AG04449 (cell line): ENCODE data around the gene KCP.
"Not testable (repeated sequence)": the region's sequence is repeated elsewhere in the genome, so short reads cannot be mapped to it uniquely, and the experiment has no call there.

ENCODE experiments used
- CTCF ChIA-PET: fragments of 350-600 bp; formaldehyde crosslinking; extraction: SDS; loops from one replicate; lab custom pipeline; 2021; ENCODE audit warnings: antibody characterized with exemption; lab: Yijun Ruan, JAX
- POLR2A ChIA-PET: fragments of 400-600, 350-600 bp; formaldehyde crosslinking; extraction: SDS; loops from one replicate; lab custom pipeline; 2020; ENCODE audit warnings: antibody characterized with exemption, inconsistent platforms; lab: Yijun Ruan, JAX
- DNase-seq: peaks from one replicate; pipeline ENCODE4 v3.0.0-alpha.2; 2010; ENCODE audit warnings: low read depth, low spot score
- H3K4me3 ChIP-seq: 2 replicates; pipeline ENCODE4 v1.5.1; 2011; ENCODE audit warnings: low read depth, mild to moderate bottlenecking, control low read depth, low read length
- TF ChIP-seq, protein P1 (sequence below): IDR thresholded peaks from one replicate; pipeline ENCODE4 v1.5.1; 2011; ENCODE audit warnings: mild to moderate bottlenecking, moderate library complexity, low read length, control low read depth, inconsistent platforms; ENCODE audit not compliant: insufficient read depth; ENCODE audit errors: missing control alignments

The KCP gene

GRCh38 chr7:128913870-128914565, 3.5 kb upstream of the KCP start:
- DNase-seq, result no peak
- TF ChIP-seq, protein P1, sequence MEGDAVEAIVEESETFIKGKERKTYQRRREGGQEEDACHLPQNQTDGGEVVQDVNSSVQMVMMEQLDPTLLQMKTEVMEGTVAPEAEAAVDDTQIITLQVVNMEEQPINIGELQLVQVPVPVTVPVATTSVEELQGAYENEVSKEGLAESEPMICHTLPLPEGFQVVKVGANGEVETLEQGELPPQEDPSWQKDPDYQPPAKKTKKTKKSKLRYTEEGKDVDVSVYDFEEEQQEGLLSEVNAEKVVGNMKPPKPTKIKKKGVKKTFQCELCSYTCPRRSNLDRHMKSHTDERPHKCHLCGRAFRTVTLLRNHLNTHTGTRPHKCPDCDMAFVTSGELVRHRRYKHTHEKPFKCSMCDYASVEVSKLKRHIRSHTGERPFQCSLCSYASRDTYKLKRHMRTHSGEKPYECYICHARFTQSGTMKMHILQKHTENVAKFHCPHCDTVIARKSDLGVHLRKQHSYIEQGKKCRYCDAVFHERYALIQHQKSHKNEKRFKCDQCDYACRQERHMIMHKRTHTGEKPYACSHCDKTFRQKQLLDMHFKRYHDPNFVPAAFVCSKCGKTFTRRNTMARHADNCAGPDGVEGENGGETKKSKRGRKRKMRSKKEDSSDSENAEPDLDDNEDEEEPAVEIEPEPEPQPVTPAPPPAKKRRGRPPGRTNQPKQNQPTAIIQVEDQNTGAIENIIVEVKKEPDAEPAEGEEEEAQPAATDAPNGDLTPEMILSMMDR, result no peak
- H3K4me3 ChIP-seq, result no peak overlapping the region
- ChIA-PET POLR2A (no interaction called here), CTCF (interaction anchor here (1.2 to 1.8 kb wide), 3 partner anchors 11 to 177 kb away, joined by 4 to 9 read pairs (median 5); no protein-coding TSS in a partner anchor)

DNA sequence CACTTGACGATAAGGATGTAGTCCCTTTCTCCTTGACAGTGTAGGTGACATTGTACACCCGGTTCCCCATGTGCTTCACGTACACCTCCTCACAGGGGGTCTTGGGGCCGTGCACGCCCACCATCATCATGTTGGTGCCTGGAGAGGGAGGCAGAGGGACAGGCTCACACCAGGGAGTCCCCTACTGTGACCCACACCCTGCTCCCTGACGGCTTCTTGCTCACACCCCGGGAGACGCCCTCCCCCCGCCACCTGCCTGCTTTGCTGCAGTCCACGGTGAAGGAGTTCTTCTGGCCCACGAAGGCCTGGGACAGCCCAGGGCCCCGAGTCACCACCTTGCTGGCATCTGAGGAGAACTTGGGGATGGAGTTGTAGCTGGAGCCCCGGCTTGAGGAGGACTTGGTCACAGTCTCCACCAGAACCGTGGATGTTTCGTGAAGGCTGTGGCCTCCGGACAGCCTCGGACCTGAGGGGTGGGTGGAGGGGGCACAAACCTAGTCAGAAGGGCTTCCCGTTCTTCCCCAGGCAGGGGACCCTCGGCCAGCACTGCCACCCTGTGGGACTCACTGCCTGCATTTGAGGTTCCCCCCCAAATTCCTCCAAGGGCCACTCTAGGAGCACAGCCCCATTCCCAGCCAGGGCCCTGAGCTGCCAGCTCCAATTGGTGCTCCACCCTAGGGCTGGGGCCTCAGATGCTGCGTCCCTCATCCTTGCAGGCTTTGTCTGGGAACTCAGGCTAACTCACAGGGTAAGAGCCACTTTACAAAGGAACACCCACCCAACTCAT, 2.4 kb upstream of the KCP start:
- POLR2A ChIA-PET, DNase-seq, H3K4me3 ChIP-seq: not testable (repeated sequence)
- CTCF ChIA-PET, result interaction anchor here (1.1 kb wide), 1 partner anchor 9 kb away, joined by 3 read pairs; no protein-coding TSS in a partner anchor

GRCh38 chr7:128912281-128912680, 1.8 kb upstream of the KCP start:
- POLR2A ChIA-PET, result no interaction called here
- CTCF ChIA-PET, result interaction anchor here (1.1 to 6.2 kb wide), 2 partner anchors 9 to 177 kb away, joined by 3 to 76 read pairs; no protein-coding TSS in a partner anchor
- no peak for DNase-seq
- no peak overlapping the region for H3K4me3 ChIP-seq
- TF ChIP-seq, protein P1, result no peak

GRCh38 chr7:128911423-128912031, 1.0 kb upstream of the KCP start:
- DNase-seq, result no peak
- TF ChIP-seq, protein P1, result no peak
- POLR2A ChIA-PET, result no interaction called here
- CTCF ChIA-PET, result interaction anchor here (1.1 to 6.2 kb wide), 3 partner anchors 8 to 178 kb away, joined by 3 to 76 read pairs (median 3); no protein-coding TSS in a partner anchor
- H3K4me3 ChIP-seq, result no peak overlapping the region

GRCh38 chr7:128909625-128910568, 612 bp downstream of the KCP start:
- no peak for DNase-seq
- CTCF ChIA-PET, result interaction anchor here (0.8 to 6.2 kb wide), 6 partner anchors 8 to 180 kb away, joined by 3 to 76 read pairs (median 3); no protein-coding TSS in a partner anchor
- peak overlapping the region; percentile 54 for H3K4me3 ChIP-seq
- TF ChIP-seq, protein P1, result no peak
- POLR2A ChIA-PET, result interaction anchor here (1.0 kb wide), 1 partner anchor 169 kb away, joined by 3 read pairs; no protein-coding TSS in a partner anchor
